Stimulated activated CD4-positive, alpha-beta T cell treated with anti-CD3 and anti-CD28 coated beads, Interleukin-1b, Interleukin-23, amount 100 ng/mL, for 1 hour (primary cell): Measurements from ENCODE around the gene ZFPL1.
A peak's percentile ranks its signal among the peaks of the same experiment; 100 is the strongest.

Experiments
- DNase-seq, 2 donors: peaks; one replicate each; pipeline ENCODE4 v3.0.0-alpha.2; 2020; ENCODE audit warnings: low read depth in 2 of 2

Gene ZFPL1

GRCh38 chr11:65090628-65091027, 6.6 kb downstream of the ZFPL1 start:
- DNase-seq: no peak

- DNase-seq: no peak
These were observed 11.4 kb downstream of the ZFPL1 start for GRCh38 chr11:65095427-65095826.

DNA sequence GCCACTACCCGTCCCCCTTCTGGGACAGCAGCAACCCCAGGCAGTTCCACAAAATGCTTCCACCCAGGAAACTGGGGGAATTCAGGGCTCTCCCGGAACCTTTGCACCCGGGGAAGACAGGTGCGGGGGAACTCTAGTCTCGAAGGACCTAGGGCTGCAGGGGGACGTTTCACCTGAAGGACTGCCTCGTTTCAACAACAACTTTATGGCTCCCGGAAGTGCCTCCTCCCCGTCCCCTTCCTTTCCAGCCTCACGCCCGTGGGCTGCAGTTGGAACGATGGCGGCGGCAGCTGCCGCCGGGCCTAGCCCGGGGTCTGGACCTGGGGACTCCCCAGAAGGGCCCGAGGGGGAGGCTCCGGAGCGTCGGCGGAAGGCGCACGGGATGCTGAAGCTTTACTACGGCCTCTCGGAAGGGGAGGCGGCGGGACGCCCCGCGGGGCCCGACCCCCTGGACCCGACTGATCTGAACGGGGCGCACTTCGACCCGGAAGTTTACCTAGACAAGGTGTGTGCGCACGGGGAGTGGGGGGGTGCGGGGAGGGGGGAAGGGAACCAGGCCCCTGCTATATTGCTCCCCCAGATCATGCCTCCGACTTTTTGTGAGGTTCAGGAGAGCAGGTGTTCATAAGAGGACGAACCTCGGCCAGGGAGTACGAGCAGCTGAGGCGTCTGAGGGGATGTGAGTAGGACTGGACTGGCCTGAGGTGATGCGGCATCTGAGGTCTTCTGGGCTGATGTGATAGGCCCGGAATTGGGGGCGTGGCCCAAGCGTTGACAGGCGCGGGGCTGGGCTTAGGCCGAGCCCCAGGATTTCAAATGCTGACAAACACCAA, 12.2 kb downstream of the ZFPL1 start, which contains the start of gene VPS51:
Gene VPS51, plus strand, starts transcription at position 241 of the 833 bp plus-strand sequence. Its CDS starts 37 bp downstream, at position 278.
- peak; percentile 63 to 67 for DNase-seq

DNA sequence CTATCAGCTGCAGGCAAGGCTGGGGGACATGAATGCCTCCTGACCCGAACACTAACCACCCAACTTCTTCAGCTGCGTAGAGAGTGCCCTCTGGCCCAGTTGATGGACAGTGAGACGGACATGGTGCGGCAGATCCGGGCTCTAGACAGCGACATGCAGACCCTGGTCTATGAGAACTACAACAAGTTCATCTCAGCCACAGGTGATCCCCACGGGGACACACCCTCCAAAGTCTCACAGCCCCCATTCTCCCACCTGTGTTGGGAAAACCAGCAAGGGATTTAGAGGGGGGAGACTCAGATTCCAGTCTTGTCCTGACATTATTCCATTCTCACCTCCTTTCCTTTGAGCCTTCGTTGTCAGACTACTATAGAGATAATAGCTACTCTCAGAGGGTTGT, 12.9 kb downstream of the ZFPL1 start:
- no peak for DNase-seq

DNA sequence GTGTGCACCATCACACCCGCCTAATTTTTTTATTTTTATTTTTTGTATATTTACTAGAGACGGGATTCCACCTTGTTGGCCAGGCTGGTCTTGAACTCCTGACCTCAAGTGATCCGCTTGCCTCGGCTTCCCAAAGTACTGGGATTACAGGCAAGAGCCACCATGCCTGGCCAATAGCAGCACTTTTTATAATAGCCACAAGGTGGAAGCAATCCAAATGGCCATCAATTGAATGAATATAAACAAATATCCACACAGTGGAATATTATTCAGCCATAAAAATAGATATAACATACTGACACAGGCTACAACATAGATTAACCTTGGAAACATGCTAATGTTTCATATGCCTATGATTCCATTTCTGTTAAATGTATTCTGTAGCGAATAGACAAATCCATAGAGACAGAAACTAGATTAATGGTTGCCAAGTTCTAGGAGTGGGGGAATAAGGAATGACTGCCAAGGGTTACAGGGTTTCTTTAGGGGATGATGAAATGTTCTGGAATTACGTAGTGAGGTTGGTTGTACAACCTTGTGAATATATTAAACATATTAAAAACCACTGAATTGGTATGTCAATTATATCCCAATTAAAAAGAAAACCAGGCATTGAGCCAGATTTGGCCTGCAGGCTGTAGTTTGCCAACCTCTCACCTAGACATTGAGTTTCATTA, 16.8 kb downstream of the ZFPL1 start:
- no peak for DNase-seq

DNA sequence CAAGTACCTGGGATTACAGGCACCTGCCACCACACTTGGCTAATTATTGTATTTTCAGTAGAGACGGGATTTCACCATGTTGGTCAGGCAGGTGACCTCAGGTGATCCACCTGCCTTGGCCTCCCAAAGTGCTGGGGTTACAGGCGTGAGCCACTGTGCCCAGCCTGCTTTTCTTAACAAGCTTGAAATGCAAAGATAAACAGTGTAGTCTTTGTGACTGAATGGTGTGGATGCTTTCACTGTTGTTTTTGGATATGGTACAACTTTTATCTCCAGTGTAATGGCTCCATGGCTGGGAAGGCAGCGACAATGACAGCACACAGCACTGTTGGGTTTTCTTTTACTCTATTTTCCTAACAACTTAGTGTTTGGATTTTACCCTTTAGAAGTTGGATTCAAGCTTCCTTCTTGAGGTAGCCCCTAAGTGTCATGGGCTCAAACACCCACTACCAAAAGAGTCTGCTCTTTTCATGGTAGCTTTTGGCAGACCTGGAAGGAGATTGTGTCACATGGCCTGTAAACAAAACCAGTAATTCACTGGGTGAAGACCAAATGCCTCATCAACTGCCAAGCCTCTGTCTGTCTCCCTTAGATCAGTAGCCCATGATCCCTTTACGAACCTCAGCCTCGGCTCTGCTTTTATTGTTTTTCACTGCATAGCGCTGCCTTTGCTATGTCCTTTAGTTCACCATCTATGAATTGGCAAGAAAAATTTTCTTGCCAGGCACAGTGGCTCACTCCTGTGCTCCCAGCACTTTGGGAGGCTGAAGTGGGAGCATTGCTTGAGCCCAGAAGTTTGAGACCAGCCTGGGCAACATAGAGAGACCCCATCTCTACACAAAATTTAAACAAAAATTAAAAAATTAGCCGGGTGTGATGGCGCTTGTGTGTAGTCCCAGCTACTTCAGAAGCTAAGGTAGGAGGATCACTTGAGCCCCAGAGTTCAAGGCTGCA, 18.4 kb downstream of the ZFPL1 start:
- DNase-seq: no peak

DNA sequence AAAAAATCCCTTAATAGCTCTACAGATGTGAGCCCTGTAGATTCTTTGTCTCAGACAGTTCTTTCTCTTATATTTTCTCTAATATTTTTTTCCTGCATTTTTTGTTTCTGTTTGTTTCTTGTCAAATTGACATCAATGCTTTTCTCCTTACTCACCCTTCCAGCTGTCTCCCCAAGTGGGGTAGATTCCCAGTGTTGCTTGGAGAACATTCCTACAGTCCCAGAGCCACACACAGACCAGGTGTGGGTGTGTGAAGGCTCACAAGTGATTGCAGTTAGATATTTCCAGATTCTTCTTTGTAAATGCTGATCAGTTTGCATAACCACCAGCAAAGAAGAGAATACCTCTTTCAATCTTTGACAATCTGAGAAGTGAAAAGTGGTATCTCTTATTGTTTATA, 19.5 kb downstream of the ZFPL1 start:
- no peak for DNase-seq

DNA sequence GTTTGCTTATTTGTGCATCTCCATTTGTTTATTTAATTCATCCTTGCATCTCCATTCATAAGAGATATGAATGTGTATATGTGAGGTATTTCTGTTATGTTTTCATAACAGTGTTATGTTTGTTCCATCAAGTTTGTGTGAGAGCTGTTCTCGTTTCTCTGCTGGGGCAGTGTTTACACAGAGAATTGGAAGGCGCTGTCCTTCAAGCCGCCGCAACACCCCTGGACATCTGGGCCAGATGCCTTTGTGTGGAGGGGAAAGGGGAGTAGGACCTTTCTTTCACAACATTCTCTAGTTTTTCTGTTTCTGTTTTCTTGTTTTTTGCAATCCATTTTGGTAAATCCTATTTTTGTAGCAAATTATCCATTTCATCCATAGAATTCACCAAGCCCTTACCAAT, 20.6 kb downstream of the ZFPL1 start:
- DNase-seq: no peak

- no peak for DNase-seq
These were observed 23.1 kb downstream of the ZFPL1 start for GRCh38 chr11:65107078-65107477.

DNA sequence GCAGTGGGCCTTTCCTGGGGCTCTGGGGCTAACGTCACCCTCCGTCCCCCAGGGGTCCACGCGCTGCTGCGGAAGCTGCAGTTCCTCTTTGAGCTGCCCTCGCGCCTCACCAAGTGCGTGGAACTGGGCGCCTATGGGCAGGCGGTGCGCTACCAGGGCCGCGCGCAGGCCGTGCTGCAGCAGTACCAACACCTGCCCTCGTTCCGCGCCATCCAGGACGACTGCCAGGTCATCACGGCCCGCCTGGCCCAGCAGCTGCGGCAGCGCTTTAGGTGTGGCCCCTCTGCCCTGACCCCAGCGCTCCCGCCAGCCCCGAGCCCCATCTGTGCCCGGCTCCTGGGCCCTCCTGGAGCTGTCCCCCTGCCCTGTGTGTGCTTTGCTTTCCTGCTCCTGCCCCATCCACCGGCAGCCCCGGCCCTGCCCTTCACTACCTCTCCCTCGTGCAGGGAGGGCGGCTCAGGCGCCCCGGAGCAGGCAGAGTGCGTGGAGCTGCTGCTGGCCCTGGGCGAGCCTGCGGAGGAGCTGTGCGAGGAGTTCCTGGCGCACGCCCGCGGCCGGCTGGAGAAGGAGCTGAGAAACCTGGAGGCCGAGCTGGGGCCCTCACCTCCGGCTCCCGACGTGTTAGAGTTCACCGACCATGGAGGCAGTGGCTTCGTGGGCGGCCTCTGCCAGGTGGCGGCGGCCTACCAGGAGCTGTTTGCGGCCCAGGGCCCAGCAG, 23.9 kb downstream of the ZFPL1 start:
- DNase-seq: no peak

- no peak for DNase-seq
These were observed 24.6 kb downstream of the ZFPL1 start for GRCh38 chr11:65108469-65109123.

- no peak for DNase-seq
These were observed 25.5 kb downstream of the ZFPL1 start for GRCh38 chr11:65109231-65110198.

DNA sequence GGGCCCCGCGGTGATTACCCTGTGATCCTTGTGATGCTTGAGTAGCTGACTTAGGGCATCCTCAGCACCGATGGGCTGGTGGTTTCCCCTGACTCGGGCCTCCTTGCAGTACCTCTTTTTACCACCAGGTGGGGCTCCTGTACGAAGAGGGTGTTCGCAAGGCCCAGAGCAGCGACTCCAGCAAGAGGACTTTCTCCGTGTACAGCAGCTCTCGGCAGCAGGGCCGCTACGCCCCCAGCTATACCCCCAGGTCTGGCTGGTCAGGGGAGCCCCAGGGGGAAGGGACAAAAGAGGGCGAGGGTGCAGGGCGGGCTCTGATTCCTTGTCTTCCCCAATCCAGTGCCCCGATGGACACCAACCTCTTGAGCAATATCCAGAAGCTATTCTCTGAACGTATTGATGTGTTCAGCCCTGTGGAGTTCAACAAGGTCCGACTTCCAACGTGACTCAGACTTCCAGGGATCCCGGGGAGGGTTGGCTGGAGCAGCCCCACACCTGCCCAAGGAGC, 26.4 kb downstream of the ZFPL1 start:
- peak; percentile 91 to 99 for DNase-seq

GRCh38 chr11:65111159-65111743, 27.2 kb downstream of the ZFPL1 start:
- no peak for DNase-seq

DNA sequence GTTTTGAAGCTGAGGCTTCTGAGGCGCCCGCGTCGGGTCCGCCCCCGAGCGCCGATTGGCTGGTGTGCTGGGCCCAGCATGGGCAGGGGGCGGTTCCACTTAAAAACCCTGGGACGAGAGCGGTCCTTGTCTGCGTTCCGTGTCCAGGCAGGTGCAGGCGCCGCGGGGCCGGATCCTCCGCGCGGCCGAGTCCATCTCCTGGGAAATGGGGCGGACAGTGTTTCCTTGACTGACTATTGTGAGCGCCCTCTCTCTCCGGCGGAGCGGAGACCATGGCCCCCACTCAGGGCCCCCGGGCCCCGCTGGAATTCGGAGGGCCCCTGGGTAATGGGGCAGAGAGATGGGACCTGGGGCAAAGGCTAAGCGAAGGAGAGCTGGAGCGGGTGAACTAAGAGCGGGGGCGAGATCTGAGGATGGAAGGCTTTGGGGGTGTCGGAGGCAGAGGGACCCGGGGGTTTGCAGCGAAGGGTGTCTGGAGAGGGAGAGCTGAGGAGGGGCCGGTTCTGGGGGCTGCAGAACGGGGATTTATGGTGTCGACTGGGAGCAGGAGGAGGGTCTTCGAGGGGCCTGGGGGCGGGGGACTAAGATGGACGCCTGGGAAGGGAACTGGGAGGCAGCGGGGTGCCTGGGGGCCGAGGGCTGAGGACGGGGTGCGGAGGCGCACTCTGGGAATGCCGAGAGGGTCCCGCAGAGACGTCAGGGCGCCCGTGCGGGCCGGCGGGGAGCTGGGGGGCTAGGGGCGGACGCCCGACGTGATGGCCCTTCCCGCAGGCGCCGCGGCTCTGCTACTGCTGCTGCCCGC, 27.9 kb downstream of the ZFPL1 start, which contains the start of gene TM7SF2:
Gene TM7SF2, plus strand, starts transcription at position 129 of the 802 bp plus-strand sequence. Its CDS starts 144 bp downstream, at position 273.
- DNase-seq: peak; percentile 84 to 90

DNA sequence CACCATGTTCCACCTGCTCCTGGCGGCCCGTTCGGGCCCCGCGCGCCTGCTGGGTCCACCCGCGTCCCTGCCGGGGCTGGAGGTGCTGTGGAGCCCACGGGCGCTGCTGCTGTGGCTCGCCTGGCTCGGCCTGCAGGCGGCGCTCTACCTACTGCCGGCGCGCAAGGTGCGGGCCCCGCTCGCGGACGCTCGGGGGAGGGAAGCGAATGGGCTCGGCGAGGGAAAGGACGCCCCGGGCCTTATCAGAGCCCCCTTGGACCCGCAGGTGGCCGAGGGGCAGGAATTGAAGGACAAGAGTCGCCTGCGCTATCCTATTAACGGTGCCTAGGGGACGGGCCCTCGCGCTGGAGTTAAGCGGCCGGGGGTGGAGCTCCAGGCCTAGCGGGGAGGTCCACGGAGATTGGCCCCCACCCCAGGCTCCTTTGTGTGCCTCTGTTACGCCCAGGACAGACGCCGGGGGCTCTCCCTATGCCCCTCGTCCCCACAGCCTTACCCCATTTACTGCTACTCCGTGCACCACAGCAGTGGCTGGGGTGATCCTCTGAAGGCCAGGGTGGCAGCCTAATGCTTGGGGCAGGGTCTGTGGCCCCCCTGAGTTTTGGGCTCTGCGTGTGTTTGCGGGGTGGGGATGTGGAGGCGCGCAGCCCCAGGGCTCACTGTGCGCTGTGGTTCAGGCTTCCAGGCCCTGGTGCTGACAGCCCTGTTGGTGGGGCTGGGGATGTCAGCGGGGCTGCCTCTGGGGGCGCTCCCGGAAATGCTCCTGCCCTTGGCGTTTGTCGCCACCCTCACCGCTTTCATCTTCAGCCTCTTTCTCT, 28.7 kb downstream of the ZFPL1 start:
- DNase-seq: peak; percentile 51 to 62

- DNase-seq: no peak
These were observed 29.3 kb downstream of the ZFPL1 start for GRCh38 chr11:65113361-65113756.
